ENCODE data around the gene ZNF692.

ZNF692 gene

GRCh38 chr1:248824301-248824700 lies 34.6 kb downstream of the ZNF692 start:
- no peak for DNase-seq (ENCODE audit: low read depth)

- DNase-seq (ENCODE audit: low read depth): no peak
Measured at GRCh38 chr1:248823517-248824001, 35.3 kb downstream of the ZNF692 start.

GRCh38 chr1:248822148-248823032 lies 36.5 kb downstream of the ZNF692 start:
- no peak for DNase-seq (ENCODE audit: low read depth)

GRCh38 chr1:248821641-248822040 lies 37.2 kb downstream of the ZNF692 start:
- DNase-seq (ENCODE audit: low read depth): no peak

- no peak for DNase-seq (ENCODE audit: low read depth)
Measured at GRCh38 chr1:248821101-248821500, 37.8 kb downstream of the ZNF692 start.

- DNase-seq (ENCODE audit: low read depth): no peak
Measured at GRCh38 chr1:248820041-248820585, 38.8 kb downstream of the ZNF692 start.

- DNase-seq (ENCODE audit: low read depth): no peak
Measured at GRCh38 chr1:248818505-248819374, 40.1 kb downstream of the ZNF692 start.

- no peak for DNase-seq (ENCODE audit: low read depth)
Measured at GRCh38 chr1:248817065-248817464, 41.8 kb downstream of the ZNF692 start.

- DNase-seq (ENCODE audit: low read depth): no peak
Measured at GRCh38 chr1:248816042-248816851, 42.6 kb downstream of the ZNF692 start.

- no peak for DNase-seq (ENCODE audit: low read depth)
Measured at GRCh38 chr1:248815407-248816034, 43.4 kb downstream of the ZNF692 start.

- DNase-seq (ENCODE audit: low read depth): no peak
Measured at GRCh38 chr1:248814351-248814750, 44.5 kb downstream of the ZNF692 start.

GRCh38 chr1:248813546-248813945 lies 45.3 kb downstream of the ZNF692 start:
- DNase-seq (ENCODE audit: low read depth): no peak

- DNase-seq (ENCODE audit: low read depth): no peak
Measured at GRCh38 chr1:248812736-248813425, 46.0 kb downstream of the ZNF692 start.

- no peak for DNase-seq (ENCODE audit: low read depth)
Measured at GRCh38 chr1:248811514-248812490, 47.1 kb downstream of the ZNF692 start.

- no peak for DNase-seq (ENCODE audit: low read depth)
Measured at GRCh38 chr1:248810727-248811513, 48.0 kb downstream of the ZNF692 start.

GRCh38 chr1:248810000-248810726 lies 48.7 kb downstream of the ZNF692 start:
- no peak for DNase-seq (ENCODE audit: low read depth)

GRCh38 chr1:248808876-248809275 lies 50.0 kb downstream of the ZNF692 start:
- DNase-seq (ENCODE audit: low read depth): no peak
